ENCODE data around the gene VCY1B. TPM values are rescaled to one million over a fixed set of nuclear protein-coding genes. Genes with fewer than 3 reads are reported as not detected.
"Not testable (repeated sequence)": the region's sequence is repeated elsewhere in the genome, so short reads cannot be mapped to it uniquely, and the experiment has no call there.

Gene VCY1B
- total RNA-seq: not detected

- H3K27ac Mint-ChIP-seq, CTCF ChIA-PET: not testable (repeated sequence)
Observed at GRCh38 chrY:14055927-14056326, at the start of gene VCY1B. VCY1B (plus strand) TSS chrY:14056227; CDS start chrY:14056290, 63 bp downstream.

GRCh38 chrY:14011916-14012315 is 44.1 kb upstream of the VCY1B start:
- H3K27me3 Mint-ChIP-seq; DNase-seq; H3K36me3 Mint-ChIP-seq (ENCODE audit: low read depth); POLR2A ChIA-PET; H3K27ac Mint-ChIP-seq; CTCF ChIA-PET; H3K9me3 Mint-ChIP-seq; H3K4me3 Mint-ChIP-seq; H3K4me1 Mint-ChIP-seq: not testable (repeated sequence)

More at GRCh38 chrY:14055927-14056326, at the start of gene VCY1B:
- H3K4me1 Mint-ChIP-seq; H3K4me3 Mint-ChIP-seq; POLR2A ChIA-PET; H3K9me3 Mint-ChIP-seq; H3K27me3 Mint-ChIP-seq; DNase-seq; H3K36me3 Mint-ChIP-seq (ENCODE audit: low read depth): not testable (repeated sequence)

- POLR2A ChIA-PET; H3K4me1 Mint-ChIP-seq; CTCF ChIA-PET; H3K27me3 Mint-ChIP-seq; H3K4me3 Mint-ChIP-seq; H3K27ac Mint-ChIP-seq; H3K9me3 Mint-ChIP-seq; H3K36me3 Mint-ChIP-seq (ENCODE audit: low read depth); DNase-seq: not testable (repeated sequence)
Observed at GRCh38 chrY:14030395-14030794, 25.6 kb upstream of the VCY1B start.

GRCh38 chrY:14085877-14086276 is 29.9 kb downstream of the VCY1B start:
- Mint-ChIP-seq H3K4me1 (no peaks in the 10 kb centered on the region), H3K4me3 (no peak overlapping the region), H3K27me3 (no peaks in the 10 kb centered on the region), H3K9me3 (no peaks in the 10 kb centered on the region), H3K36me3 (ENCODE audit: low read depth) (no peaks in the 10 kb centered on the region), H3K27ac (no peak overlapping the region)
- ChIA-PET POLR2A (no interaction called here), CTCF (no interaction called here)
- no peak for DNase-seq

Other genes with a start within 250 kb of the VCY1B start
- not detected for gene VCY, start 69.8 kb upstream of the VCY1B start, total RNA-seq